ENCODE measurements around the gene CYP26C1. TPM values are rescaled to one million over a fixed set of nuclear protein-coding genes. Genes with fewer than 3 reads are reported as not detected.

The CYP26C1 gene
- total and polyA plus RNA-seq, 2 of the 13 experiments (the other 11 are each of a cell fraction or from before 2014, with no cell fraction given): 0.02 TPM; not detected in 1

DNA sequence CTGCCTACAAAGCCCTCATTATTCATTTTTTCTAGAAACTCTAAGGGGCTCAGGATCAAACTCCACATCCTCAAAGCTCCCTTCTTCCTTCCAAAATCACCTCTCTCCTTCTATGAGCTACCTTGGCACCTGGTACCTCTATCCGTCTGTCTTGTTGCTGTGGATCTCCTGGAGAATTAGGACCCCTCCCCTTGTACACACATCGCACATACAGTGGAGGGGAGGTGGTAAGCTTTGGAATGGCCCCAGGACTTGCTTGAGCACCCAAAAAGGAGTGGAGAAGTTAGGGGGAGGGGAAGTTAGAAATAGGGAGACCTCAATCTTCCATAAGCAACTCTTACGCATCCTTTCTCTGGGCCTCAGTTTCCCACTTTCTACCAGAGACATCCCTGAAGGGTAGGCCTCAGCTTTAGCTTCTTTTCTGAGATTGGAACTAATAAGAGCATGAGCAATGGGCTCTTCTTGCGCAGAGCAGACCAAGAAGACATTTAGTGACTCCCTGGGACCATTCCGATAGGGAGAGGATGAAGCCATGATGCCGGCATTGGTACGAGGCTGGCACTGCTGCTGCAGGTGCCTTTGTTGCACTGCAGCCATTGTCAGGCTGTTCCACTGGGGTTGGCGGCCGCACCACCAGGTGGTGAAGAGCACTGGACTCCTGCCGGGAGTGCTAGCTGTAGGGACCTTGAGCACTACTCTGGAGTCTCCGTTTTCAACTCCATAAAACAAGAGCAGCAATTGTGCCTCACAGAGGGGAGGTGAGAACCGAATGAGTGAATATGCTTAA is 4.5 kb downstream of the CYP26C1 start (continued):
- TF ChIP-seq, protein P1, sequence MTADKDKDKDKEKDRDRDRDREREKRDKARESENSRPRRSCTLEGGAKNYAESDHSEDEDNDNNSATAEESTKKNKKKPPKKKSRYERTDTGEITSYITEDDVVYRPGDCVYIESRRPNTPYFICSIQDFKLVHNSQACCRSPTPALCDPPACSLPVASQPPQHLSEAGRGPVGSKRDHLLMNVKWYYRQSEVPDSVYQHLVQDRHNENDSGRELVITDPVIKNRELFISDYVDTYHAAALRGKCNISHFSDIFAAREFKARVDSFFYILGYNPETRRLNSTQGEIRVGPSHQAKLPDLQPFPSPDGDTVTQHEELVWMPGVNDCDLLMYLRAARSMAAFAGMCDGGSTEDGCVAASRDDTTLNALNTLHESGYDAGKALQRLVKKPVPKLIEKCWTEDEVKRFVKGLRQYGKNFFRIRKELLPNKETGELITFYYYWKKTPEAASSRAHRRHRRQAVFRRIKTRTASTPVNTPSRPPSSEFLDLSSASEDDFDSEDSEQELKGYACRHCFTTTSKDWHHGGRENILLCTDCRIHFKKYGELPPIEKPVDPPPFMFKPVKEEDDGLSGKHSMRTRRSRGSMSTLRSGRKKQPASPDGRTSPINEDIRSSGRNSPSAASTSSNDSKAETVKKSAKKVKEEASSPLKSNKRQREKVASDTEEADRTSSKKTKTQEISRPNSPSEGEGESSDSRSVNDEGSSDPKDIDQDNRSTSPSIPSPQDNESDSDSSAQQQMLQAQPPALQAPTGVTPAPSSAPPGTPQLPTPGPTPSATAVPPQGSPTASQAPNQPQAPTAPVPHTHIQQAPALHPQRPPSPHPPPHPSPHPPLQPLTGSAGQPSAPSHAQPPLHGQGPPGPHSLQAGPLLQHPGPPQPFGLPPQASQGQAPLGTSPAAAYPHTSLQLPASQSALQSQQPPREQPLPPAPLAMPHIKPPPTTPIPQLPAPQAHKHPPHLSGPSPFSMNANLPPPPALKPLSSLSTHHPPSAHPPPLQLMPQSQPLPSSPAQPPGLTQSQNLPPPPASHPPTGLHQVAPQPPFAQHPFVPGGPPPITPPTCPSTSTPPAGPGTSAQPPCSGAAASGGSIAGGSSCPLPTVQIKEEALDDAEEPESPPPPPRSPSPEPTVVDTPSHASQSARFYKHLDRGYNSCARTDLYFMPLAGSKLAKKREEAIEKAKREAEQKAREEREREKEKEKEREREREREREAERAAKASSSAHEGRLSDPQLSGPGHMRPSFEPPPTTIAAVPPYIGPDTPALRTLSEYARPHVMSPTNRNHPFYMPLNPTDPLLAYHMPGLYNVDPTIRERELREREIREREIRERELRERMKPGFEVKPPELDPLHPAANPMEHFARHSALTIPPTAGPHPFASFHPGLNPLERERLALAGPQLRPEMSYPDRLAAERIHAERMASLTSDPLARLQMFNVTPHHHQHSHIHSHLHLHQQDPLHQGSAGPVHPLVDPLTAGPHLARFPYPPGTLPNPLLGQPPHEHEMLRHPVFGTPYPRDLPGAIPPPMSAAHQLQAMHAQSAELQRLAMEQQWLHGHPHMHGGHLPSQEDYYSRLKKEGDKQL (CRISPR knock-in tag; IDR thresholded peaks at IDR 0.05; ENCODE audit: low read depth): no peak
- no peak for TF ChIP-seq ZFP1 (CRISPR knock-in tag; IDR thresholded peaks at IDR 0.05)

DNA sequence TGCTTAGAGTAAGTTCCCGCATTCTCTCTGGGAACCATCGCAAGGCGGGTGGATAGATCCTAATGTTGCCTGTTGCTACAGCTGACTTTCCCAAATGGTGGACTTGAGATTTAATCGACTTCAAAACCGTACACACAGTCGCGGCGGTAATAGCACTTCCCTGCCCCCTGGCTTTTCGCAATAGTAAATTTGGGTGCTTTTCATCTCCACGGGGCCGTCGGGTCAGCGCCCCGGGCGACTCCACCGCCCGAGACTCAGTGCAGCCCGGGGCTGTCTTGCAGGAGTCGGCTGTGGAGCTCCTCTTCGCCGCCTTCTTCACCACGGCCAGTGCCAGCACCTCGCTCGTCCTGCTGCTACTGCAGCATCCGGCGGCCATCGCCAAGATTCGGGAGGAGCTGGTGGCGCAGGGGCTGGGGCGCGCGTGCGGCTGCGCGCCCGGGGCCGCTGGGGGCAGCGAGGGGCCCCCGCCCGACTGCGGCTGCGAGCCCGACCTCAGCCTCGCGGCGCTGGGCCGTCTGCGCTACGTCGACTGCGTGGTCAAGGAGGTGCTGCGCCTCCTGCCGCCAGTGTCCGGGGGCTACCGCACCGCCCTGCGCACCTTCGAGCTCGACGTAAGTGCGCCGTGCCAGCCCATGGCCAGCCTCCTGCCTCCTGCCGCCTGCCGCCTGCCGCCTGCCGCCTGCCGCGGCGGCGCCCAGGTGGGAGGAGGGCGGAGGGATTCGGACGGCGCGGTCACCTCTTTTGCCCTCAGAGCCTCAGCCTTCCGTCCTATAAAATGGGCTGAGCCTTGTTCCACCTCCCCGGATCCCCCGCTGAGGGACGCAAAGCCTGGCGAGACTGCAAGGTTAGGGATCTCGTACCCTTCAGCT is 5.3 kb downstream of the CYP26C1 start:
- ATAC-seq: peak; percentile 50
- Histone ChIP-seq H3K4me1 (ENCODE audit: insufficient read depth, low read length) (peaks cover 6% of the 10 kb centered on the region), H3K4me2 (ENCODE audit: low read depth, low read length) (peak overlapping the region; percentile 60), H3K9me3 (ENCODE audit: low read length) (no peaks in the 10 kb centered on the region), H3K36me3 (replicated peaks in 1 of 2; ENCODE audit: control insufficient read depth in 1 of 2, insufficient read depth in 2 of 2, low read length in 2 of 2) (no peaks in the 10 kb centered on the region), H3K27me3 (ENCODE audit: control insufficient read depth in 1 of 2, insufficient read depth in 2 of 2, low read length in 2 of 2) (peaks cover 1 to 19% of the 10 kb centered on the region in 2 experiments; a peak in 4 of 5 replicates), H3K79me2 (ENCODE audit: insufficient read depth, low read length) (no peaks in the 10 kb centered on the region), H4K20me1 (ENCODE audit: insufficient read depth, low read length) (no peaks in the 10 kb centered on the region), H3K27ac (ENCODE audit: extremely low read length, insufficient read depth, low read length) (no peak overlapping the region), H2AFZ (ENCODE audit: low read length) (no peak overlapping the region), H3K9ac (ENCODE audit: insufficient read depth, low read depth, low read length) (no peak overlapping the region), H3K4me3 (replicated peaks in 1 of 3; ENCODE audit: insufficient read depth in 1 of 3, low read depth in 2 of 3, low read length in 3 of 3) (peak overlapping the region; percentile 16 to 52 (median 16); a peak in 3 of 6 replicates)
- BruUV-seq (replicated peaks): no TSS peak
- peak; percentile 83 for TF ChIP-seq ZNF777 (CRISPR knock-in tag; IDR thresholded peaks at IDR 0.05)
- peak; percentile 96 for TF ChIP-seq HNRNPLL (IDR thresholded peaks at IDR 0.05; ENCODE audit: low read depth, low read length, poor library complexity, severe bottlenecking)
- peak; percentile 88 for TF ChIP-seq ZNF629 (CRISPR knock-in tag; conservative IDR thresholded peaks at IDR 0.05)
- TF ChIP-seq HNRNPK (IDR thresholded peaks at IDR 0.05; ENCODE audit: low read depth, low read length, poor library complexity, severe bottlenecking): no peak
- TF ChIP-seq, protein P2, sequence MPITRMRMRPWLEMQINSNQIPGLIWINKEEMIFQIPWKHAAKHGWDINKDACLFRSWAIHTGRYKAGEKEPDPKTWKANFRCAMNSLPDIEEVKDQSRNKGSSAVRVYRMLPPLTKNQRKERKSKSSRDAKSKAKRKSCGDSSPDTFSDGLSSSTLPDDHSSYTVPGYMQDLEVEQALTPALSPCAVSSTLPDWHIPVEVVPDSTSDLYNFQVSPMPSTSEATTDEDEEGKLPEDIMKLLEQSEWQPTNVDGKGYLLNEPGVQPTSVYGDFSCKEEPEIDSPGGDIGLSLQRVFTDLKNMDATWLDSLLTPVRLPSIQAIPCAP (CRISPR knock-in tag; IDR thresholded peaks at IDR 0.05; ENCODE audit: low read depth): no peak
- no peak for TF ChIP-seq JUNB (CRISPR knock-in tag; IDR thresholded peaks at IDR 0.05; ENCODE audit: borderline replicate concordance)
- TF ChIP-seq, protein P3, sequence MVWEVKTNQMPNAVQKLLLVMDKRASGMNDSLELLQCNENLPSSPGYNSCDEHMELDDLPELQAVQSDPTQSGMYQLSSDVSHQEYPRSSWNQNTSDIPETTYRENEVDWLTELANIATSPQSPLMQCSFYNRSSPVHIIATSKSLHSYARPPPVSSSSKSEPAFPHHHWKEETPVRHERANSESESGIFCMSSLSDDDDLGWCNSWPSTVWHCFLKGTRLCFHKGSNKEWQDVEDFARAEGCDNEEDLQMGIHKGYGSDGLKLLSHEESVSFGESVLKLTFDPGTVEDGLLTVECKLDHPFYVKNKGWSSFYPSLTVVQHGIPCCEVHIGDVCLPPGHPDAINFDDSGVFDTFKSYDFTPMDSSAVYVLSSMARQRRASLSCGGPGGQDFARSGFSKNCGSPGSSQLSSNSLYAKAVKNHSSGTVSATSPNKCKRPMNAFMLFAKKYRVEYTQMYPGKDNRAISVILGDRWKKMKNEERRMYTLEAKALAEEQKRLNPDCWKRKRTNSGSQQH (CRISPR knock-in tag; IDR thresholded peaks at IDR 0.05; ENCODE audit: low read depth): no peak
- 0 out of 2 replicates have a peak, but pooled peaks have one; percentile 30 for TF ChIP-seq HOXA3 (CRISPR knock-in tag; IDR thresholded peaks at IDR 0.05)
- TF ChIP-seq MAFG (CRISPR knock-in tag; IDR thresholded peaks at IDR 0.05): no peak
- no peak for TF ChIP-seq ZNF543 (CRISPR knock-in tag; IDR thresholded peaks at IDR 0.05)
- no peak for DNase-seq (ENCODE audit: low spot score)
- in situ Hi-C loops (cut with HindIII; ENCODE audit: extremely low pct_ligation_motif_present, low pct_unique_long_range_greater_than_20kb): no loop called here
- ChIA-PET CTCF (ENCODE audit: low intra/inter-chr PET ratio, low total read pairs) (no interaction called here), POLR2A (no interaction called here)
- intact Hi-C loops (cut with micrococcal nuclease; ENCODE audit: unreplicated experiment): no loop called here
- 53% methylated on average over 25 of the region's 81 CpGs for WGBS (ENCODE audit: low lambda C conversion rate)
- no peak for FAIRE-seq
